Mononuclear cell (primary cell): Measurements from ENCODE around the gene THOC5. TPM values are rescaled to one million over a fixed set of nuclear protein-coding genes. Genes with fewer than 3 reads are reported as not detected.

ENCODE experiments used
- H3K27me3 ChIP-seq: 2 replicates; pipeline ENCODE4 v1.6.0; 2011; ENCODE audit warnings: low read length, control low read depth; ENCODE audit not compliant: insufficient read depth
- H3K4me1 ChIP-seq: 2 replicates; pipeline ENCODE4 v1.5.1; 2011; ENCODE audit warnings: mild to moderate bottlenecking, low read length, control low read depth; ENCODE audit not compliant: insufficient read depth
- H3K4me3 ChIP-seq: 2 replicates; pipeline ENCODE4 v1.5.1; 2011; ENCODE audit warnings: mild to moderate bottlenecking, low read length, moderate library complexity
- H3K9me3 ChIP-seq: 2 replicates; pipeline ENCODE4 v1.5.1; 2011; ENCODE audit warnings: low read depth, mild to moderate bottlenecking, control low read depth, low read length
- total RNA-seq: library from RNA; depleted of rRNA; stranded (reverse); fragments of >200 nt; gene quantifications from one replicate; pipeline ENCODE4 v1.2.3, GENCODE V29; 2012

The THOC5 gene
- total RNA-seq, 1 donor: 27.9 TPM

- no peaks in the 10 kb centered on the region for H3K9me3 ChIP-seq
- no peak overlapping the region for H3K4me3 ChIP-seq
Measured at GRCh38 chr22:29531419-29531818, 22.1 kb downstream of the THOC5 start.

GRCh38 chr22:29530716-29531115 is 22.8 kb downstream of the THOC5 start:
- Histone ChIP-seq H3K9me3 (no peaks in the 10 kb centered on the region), H3K4me1 (no peaks in the 10 kb centered on the region), H3K27me3 (no peaks in the 10 kb centered on the region), H3K4me3 (no peak overlapping the region)

More at GRCh38 chr22:29531419-29531818, 22.1 kb downstream of the THOC5 start:
- Histone ChIP-seq H3K27me3 (no peaks in the 10 kb centered on the region), H3K4me1 (no peaks in the 10 kb centered on the region)

- H3K27me3 ChIP-seq: no peaks in the 10 kb centered on the region
- no peaks in the 10 kb centered on the region for H3K4me1 ChIP-seq
- no peak overlapping the region for H3K4me3 ChIP-seq
- no peaks in the 10 kb centered on the region for H3K9me3 ChIP-seq
Measured at GRCh38 chr22:29528144-29528543, 25.4 kb downstream of the THOC5 start.

- no peak overlapping the region for H3K4me3 ChIP-seq
- no peaks in the 10 kb centered on the region for H3K4me1 ChIP-seq
- no peaks in the 10 kb centered on the region for H3K27me3 ChIP-seq
- H3K9me3 ChIP-seq: no peaks in the 10 kb centered on the region
Measured at GRCh38 chr22:29524442-29525191, 28.9 kb downstream of the THOC5 start.

- H3K4me3 ChIP-seq: no peak overlapping the region
- H3K4me1 ChIP-seq: no peaks in the 10 kb centered on the region
- no peaks in the 10 kb centered on the region for H3K9me3 ChIP-seq
- H3K27me3 ChIP-seq: no peaks in the 10 kb centered on the region
Measured at GRCh38 chr22:29523761-29524160, 29.8 kb downstream of the THOC5 start.

GRCh38 chr22:29521526-29521925 is 32.0 kb downstream of the THOC5 start:
- Histone ChIP-seq H3K9me3 (no peaks in the 10 kb centered on the region), H3K4me3 (no peak overlapping the region), H3K27me3 (no peaks in the 10 kb centered on the region), H3K4me1 (no peaks in the 10 kb centered on the region)

GRCh38 chr22:29520851-29521250 is 32.7 kb downstream of the THOC5 start:
- no peak overlapping the region for H3K4me3 ChIP-seq
- no peaks in the 10 kb centered on the region for H3K9me3 ChIP-seq
- no peaks in the 10 kb centered on the region for H3K27me3 ChIP-seq
- no peaks in the 10 kb centered on the region for H3K4me1 ChIP-seq

- Histone ChIP-seq H3K9me3 (no peaks in the 10 kb centered on the region), H3K4me3 (no peak overlapping the region), H3K4me1 (no peaks in the 10 kb centered on the region), H3K27me3 (no peaks in the 10 kb centered on the region)
Measured at GRCh38 chr22:29519996-29520395, 33.6 kb downstream of the THOC5 start.

GRCh38 chr22:29518427-29518826 is 35.1 kb downstream of the THOC5 start:
- no peaks in the 10 kb centered on the region for H3K9me3 ChIP-seq
- no peaks in the 10 kb centered on the region for H3K27me3 ChIP-seq
- no peak overlapping the region for H3K4me3 ChIP-seq
- H3K4me1 ChIP-seq: no peaks in the 10 kb centered on the region

- Histone ChIP-seq H3K9me3 (no peaks in the 10 kb centered on the region), H3K4me3 (no peak overlapping the region), H3K4me1 (no peaks in the 10 kb centered on the region), H3K27me3 (no peaks in the 10 kb centered on the region)
Measured at GRCh38 chr22:29517215-29517908, 36.2 kb downstream of the THOC5 start.

GRCh38 chr22:29512031-29512430 is 41.5 kb downstream of the THOC5 start:
- Histone ChIP-seq H3K4me3 (no peak overlapping the region), H3K27me3 (no peaks in the 10 kb centered on the region), H3K9me3 (no peaks in the 10 kb centered on the region), H3K4me1 (no peaks in the 10 kb centered on the region)

GRCh38 chr22:29511126-29511862 is 42.3 kb downstream of the THOC5 start:
- Histone ChIP-seq H3K9me3 (no peaks in the 10 kb centered on the region), H3K4me3 (no peak overlapping the region), H3K4me1 (no peaks in the 10 kb centered on the region), H3K27me3 (no peaks in the 10 kb centered on the region)

GRCh38 chr22:29510542-29510941 is 43.0 kb downstream of the THOC5 start:
- no peak overlapping the region for H3K4me3 ChIP-seq
- no peaks in the 10 kb centered on the region for H3K27me3 ChIP-seq
- H3K9me3 ChIP-seq: no peaks in the 10 kb centered on the region
- H3K4me1 ChIP-seq: no peaks in the 10 kb centered on the region

GRCh38 chr22:29509815-29510214 is 43.7 kb downstream of the THOC5 start:
- Histone ChIP-seq H3K9me3 (no peaks in the 10 kb centered on the region), H3K4me3 (no peak overlapping the region), H3K4me1 (no peaks in the 10 kb centered on the region), H3K27me3 (no peaks in the 10 kb centered on the region)

GRCh38 chr22:29509298-29509697 is 44.3 kb downstream of the THOC5 start:
- H3K27me3 ChIP-seq: no peaks in the 10 kb centered on the region
- H3K9me3 ChIP-seq: no peaks in the 10 kb centered on the region
- H3K4me1 ChIP-seq: no peaks in the 10 kb centered on the region
- no peak overlapping the region for H3K4me3 ChIP-seq
